Adrenal gland (tissue), 12 donors: ENCODE measurements around the gene TNS3. TPM values are rescaled to one million over a fixed set of nuclear protein-coding genes. Genes with fewer than 3 reads are reported as not detected.

ENCODE experiments used
- DNase-seq, 7 donors: peaks; one replicate each; pipeline ENCODE4 v3.0.0-alpha.2; 2019 to 2020
- H3K27ac ChIP-seq, 5 donors: fragments of 200-600 bp; sonication (generic) in 4 of 5; 1 replicate in 3 of 5; 2 replicates in 2 of 5; pipeline versions ENCODE4 v1.5.1 to v1.8.0; 2016 to 2020; ENCODE audit warnings: mild to moderate bottlenecking in 1 of 5
- H3K27me3 ChIP-seq: fragments of 200-600 bp; 2 replicates; pipeline ENCODE4 v1.8.0; 2021
- H3K36me3 ChIP-seq, 2 donors: fragments of 200-600 bp; replicated peaks in 1 of 2; 1 replicate in 1 of 2; 2 replicates in 1 of 2; pipeline versions ENCODE4 v1.5.1 to v1.8.0; 2018 to 2022
- H3K4me1 ChIP-seq, 2 donors: fragments of 200-600 bp; replicated peaks in 1 of 2; 1 replicate in 1 of 2; 2 replicates in 1 of 2; pipeline versions ENCODE4 v1.5.1 to v1.8.0; 2018 to 2021
- H3K4me3 ChIP-seq, 4 donors: fragments of 200-600 bp; sonication (generic) in 3 of 4; one replicate each; pipeline ENCODE4 v1.5.1; 2016 to 2018
- H3K9me3 ChIP-seq, 3 donors: fragments of 200-600 bp; sonication (generic) in 1 of 3; replicated peaks in 1 of 3; 1 replicate in 2 of 3; 2 replicates in 1 of 3; pipeline versions ENCODE4 v1.5.1 to v1.8.0; 2016 to 2021
- CTCF ChIP-seq, 6 experiments: fragments of 450-650 bp in 4 of 6; fragments of 200-600 bp in 2 of 6; sonication (generic) in 1 of 6; IDR thresholded peaks; 1 replicate in 5 of 6; 2 replicates in 1 of 6; pipeline versions ENCODE4 v1.5.1 to v1.8.0; 2016 to 2021; ENCODE audit warnings: antibody characterized with exemption in 6 of 6, mild to moderate bottlenecking in 2 of 6, moderate library complexity in 1 of 6
- POLR2A ChIP-seq, 2 donors: fragments of 450-650 bp; IDR thresholded peaks; one replicate each; pipeline ENCODE4 v1.6.1; 2017; ENCODE audit warnings: antibody characterized with exemption in 2 of 2, mild to moderate bottlenecking in 2 of 2, moderate library complexity in 1 of 2
- WGBS, 4 donors: extraction: QIAGEN DNeasy Blood & Tissue Kit in 2 of 4; methylation state at CpG; one replicate each; pipeline versions ENCODE4 v1.1.5 to v1.1.7; 2013 to 2017; 5-methylcytosine and 5-hydroxymethylcytosine counted together
- intact Hi-C, 2 donors: fragments of 100-400 bp; cut with DNase I; formaldehyde crosslinking; loops; one replicate each; pipeline versions ENCODE4 v1.14.1 to v1.15.0; 2022 to 2023
- polyA plus RNA-seq, 3 donors: library from polyadenylated mRNA; stranded (reverse); fragments of 200-250 nt in 2 of 3; fragments of 350-450 nt in 1 of 3; fragmentation: Illumina TruSeq in 1 of 3; extraction: RNeasy Lipid Tissue Mini Kit (QIAGEN cat#74804) in 1 of 3; gene quantifications; one replicate each; pipeline ENCODE4 v1.2.3, GENCODE V29; 2013 to 2014
- total RNA-seq, 9 donors: library from RNA; depleted of rRNA in 4 of 9; stranded (reverse); fragments of >200 nt in 4 of 9; fragments of 120-200 nt in 1 of 9; fragmentation: NEBNext Ultra II Directional in 1 of 9; extraction: Animal tissue kit (Norgen Biotek cat#: 25700) in 1 of 9; gene quantifications; one replicate each; pipeline versions ENCODE4 v1.1.0 to v1.2.4, GENCODE V29; 2013 to 2023
- donor health status: healthy with polysubstance abuse.
- donor health status: Bipolar disorder and iron deficiency.
- donor health status: DM: yes; HTN: yes; CAD: no.
- donor health status: DM: no; HTN: no; CAD: no.
- donor health status: DM: no; HTN: no; CAD: no.
- donor health status: DM: yes; HTN: yes; CAD: no.

Gene TNS3
- total and polyA plus RNA-seq, 12 donors = 21.0 to 188 (median 99.8) TPM

GRCh38 chr7:47369736-47370135, 212.2 kb downstream of the TNS3 start:
- no peak overlapping the region for H3K4me3 ChIP-seq
- peaks cover 0 to 19% of the 10 kb centered on the region in 2 donors for H3K4me1 ChIP-seq
- DNase-seq = no peak
- no peak overlapping the region for H3K27ac ChIP-seq
- WGBS, 4 donors = 93 to 96% (median 94%) methylated on average over 3 of the region's 3 CpGs
- TF ChIP-seq CTCF (IDR thresholded peaks at IDR 0.05) = no peak
- no peak for TF ChIP-seq POLR2A (IDR thresholded peaks at IDR 0.05)
- H3K36me3 ChIP-seq = peaks cover 0 to 24% of the 10 kb centered on the region in 2 donors
- H3K9me3 ChIP-seq = no peaks in the 10 kb centered on the region
- intact Hi-C loops = no loop called here
- H3K27me3 ChIP-seq = no peaks in the 10 kb centered on the region

GRCh38 chr7:47368190-47368812, 213.6 kb downstream of the TNS3 start:
- intact Hi-C loops = no loop called here
- no peak for DNase-seq

GRCh38 chr7:47367369-47367768, 214.5 kb downstream of the TNS3 start:
- 72 to 100% (median 88%) methylated on average over 1 to 5 of the region's 5 CpGs for WGBS, 4 donors
- H3K27ac ChIP-seq = no peak overlapping the region
- DNase-seq = no peak

More at GRCh38 chr7:47368190-47368812, 213.6 kb downstream of the TNS3 start:
- Histone ChIP-seq H3K4me3 (no peak overlapping the region), H3K4me1 (peaks cover 0 to 11% of the 10 kb centered on the region in 2 donors), H3K27ac (no peak overlapping the region), H3K36me3 (peaks cover 0 to 24% of the 10 kb centered on the region in 2 donors), H3K9me3 (no peaks in the 10 kb centered on the region), H3K27me3 (no peaks in the 10 kb centered on the region)
- TF ChIP-seq POLR2A (IDR thresholded peaks at IDR 0.05) (no peak), CTCF (IDR thresholded peaks at IDR 0.05) (no peak)
- WGBS, 4 donors = 93 to 96% (median 95%) methylated on average over 10 to 18 of the region's 18 CpGs

GRCh38 chr7:47366960-47367359, 215.0 kb downstream of the TNS3 start:
- intact Hi-C loops = no loop called here
- no peak for TF ChIP-seq POLR2A (IDR thresholded peaks at IDR 0.05)
- TF ChIP-seq CTCF (IDR thresholded peaks at IDR 0.05) = no peak
- H3K36me3 ChIP-seq = peaks cover 0 to 24% of the 10 kb centered on the region in 2 donors
- H3K27ac ChIP-seq = no peak overlapping the region
- WGBS, 4 donors = 83 to 100% (median 96%) methylated on average over 7 to 8 of the region's 8 CpGs
- no peak overlapping the region for H3K4me3 ChIP-seq
- no peak for DNase-seq
- peaks cover 0 to 5% of the 10 kb centered on the region in 2 donors for H3K4me1 ChIP-seq
- H3K9me3 ChIP-seq = no peaks in the 10 kb centered on the region
- H3K27me3 ChIP-seq = no peaks in the 10 kb centered on the region

More at GRCh38 chr7:47367369-47367768, 214.5 kb downstream of the TNS3 start:
- Histone ChIP-seq H3K27me3 (no peaks in the 10 kb centered on the region), H3K4me3 (no peak overlapping the region), H3K36me3 (peaks cover 0 to 24% of the 10 kb centered on the region in 2 donors), H3K9me3 (no peaks in the 10 kb centered on the region), H3K4me1 (peaks cover 0 to 9% of the 10 kb centered on the region in 2 donors)
- intact Hi-C loops = no loop called here
- no peak for TF ChIP-seq POLR2A (IDR thresholded peaks at IDR 0.05)
- no peak for TF ChIP-seq CTCF (IDR thresholded peaks at IDR 0.05)
